GM15510 (cell line): Measurements from ENCODE around the gene BMP10.

Experiments used
- POLR2A ChIP-seq: IDR thresholded peaks from 3 replicates; pipeline ENCODE4 v1.6.1; 2011; ENCODE audit warnings: borderline replicate concordance; ENCODE audit not compliant: insufficient read length; ENCODE audit errors: extremely low read depth

Gene BMP10

DNA sequence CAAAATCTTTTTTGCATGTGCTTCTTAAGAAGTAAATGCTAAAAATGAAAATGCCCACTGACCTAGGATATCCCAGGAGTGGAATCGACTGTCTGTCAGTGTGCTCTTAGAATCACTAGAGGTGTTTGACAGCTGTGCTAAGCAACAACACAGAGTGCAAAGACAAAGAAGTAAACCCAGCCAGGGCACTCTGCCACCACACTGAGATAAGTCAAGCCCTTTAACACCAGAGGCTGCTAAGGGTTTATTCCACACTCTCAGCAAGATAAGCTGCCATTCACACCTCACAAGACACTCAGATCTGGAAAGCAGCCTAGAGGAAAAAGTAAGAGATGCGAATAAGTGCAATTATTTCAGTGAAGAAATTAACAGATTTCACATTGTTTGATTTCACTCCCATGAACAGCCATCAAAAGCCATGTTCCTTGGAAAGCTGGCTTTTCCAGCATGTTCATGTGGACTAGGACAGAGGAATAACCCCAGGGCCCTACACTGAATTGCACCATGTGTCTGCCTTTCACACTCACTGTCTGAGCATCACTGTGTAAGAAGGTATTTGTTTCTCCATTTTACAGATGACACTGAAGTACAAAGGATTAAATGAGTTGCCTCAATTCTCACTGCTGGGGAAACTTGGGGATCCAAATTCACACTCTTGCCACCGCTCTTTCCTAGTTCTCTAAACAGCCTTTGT lies 6.0 kb upstream of the BMP10 start:
- TF ChIP-seq POLR2A: no peak

DNA sequence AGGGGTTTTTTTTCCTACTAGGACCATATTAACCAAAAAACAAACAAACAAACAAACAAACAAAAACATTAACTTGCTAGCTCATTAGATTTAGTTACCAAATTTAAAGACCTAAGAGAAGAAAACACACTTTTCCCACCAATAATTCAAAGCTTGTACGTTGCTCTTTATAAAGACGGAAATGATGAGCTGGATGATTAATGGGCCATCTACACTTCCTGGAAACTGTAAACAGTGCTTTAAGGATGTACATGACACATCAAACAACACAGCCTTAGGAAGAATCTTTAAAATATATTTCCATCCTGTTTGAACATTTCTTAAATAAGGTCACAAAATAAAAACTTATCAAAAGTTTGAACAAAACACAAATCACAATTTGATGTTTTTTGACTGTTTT lies 982 bp downstream of the BMP10 start:
- no peak for TF ChIP-seq POLR2A

DNA sequence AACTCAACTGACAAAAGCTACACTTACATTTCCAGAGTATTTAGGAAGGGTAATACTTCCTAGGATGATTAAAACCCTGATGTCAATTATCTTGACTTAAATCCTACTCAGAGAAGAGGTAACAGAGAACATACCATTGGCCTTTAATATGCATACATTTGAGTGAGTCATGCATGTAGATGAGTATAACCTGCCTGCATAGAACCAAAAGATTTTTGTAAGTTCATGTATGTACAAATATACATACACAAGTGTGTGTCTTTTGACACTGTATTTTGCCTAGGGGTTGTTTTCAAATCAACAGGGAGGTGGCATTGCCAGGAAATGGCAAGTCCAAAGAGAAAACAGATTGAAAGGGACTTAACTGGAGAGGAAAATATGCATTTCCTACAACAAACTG lies 6.1 kb downstream of the BMP10 start:
- no peak for TF ChIP-seq POLR2A

DNA sequence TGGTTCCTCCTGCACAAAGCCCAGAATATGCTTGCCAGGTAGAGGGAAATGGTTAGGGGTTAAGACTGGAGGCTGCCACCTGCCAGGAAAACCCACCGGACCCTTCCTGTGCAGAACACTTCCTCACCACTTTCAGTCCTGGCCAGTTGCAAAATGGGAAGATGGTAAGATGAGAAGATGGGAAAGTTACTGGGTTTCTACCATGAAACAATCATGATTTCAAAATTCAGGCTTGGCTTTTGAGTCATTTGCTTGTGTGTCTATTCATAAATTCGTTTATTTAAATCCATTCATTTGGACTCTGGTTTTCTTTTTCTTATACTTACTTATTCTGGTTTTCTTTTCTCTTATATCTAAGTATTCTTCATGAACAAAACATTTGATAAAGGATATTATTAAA lies 7.2 kb downstream of the BMP10 start:
- TF ChIP-seq POLR2A: no peak

DNA sequence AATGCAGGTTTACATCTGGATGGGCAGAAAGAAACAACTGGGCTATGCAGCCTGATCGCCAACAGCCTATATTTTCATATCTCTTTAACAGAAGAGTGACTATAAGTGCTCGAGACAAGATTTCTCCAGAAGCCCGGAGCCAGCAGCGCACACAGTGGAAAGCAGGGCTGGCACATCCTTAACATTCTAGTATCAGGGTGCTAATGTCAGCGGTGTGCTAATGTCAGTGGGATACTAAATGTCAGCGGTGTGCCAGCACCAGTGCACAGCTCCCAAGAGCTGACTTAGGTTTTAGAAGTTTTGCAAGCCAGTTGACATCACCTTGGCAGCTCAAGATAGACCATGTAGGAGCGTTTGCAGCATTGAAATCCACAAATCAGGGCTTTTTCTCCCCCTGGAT lies 8.3 kb downstream of the BMP10 start:
- no peak for TF ChIP-seq POLR2A

DNA sequence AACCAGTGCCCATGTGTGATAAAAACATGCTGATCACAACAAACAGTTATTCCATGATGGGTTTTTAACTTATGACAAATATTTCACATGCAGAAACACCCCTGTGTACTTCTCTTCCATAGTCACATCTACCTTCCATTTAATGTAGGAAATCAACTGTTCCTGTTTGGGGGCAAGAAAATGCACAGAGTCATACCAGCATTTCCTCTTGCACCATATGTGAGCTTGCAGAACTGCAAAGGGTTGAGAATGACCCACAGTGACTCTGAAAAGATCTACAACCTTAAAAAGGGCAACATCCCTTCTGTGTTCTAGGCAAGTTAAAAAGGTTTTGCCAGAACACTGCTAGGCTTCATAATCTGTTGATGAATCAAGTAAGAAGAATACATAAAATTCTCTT lies 9.9 kb downstream of the BMP10 start:
- TF ChIP-seq POLR2A: no peak

DNA sequence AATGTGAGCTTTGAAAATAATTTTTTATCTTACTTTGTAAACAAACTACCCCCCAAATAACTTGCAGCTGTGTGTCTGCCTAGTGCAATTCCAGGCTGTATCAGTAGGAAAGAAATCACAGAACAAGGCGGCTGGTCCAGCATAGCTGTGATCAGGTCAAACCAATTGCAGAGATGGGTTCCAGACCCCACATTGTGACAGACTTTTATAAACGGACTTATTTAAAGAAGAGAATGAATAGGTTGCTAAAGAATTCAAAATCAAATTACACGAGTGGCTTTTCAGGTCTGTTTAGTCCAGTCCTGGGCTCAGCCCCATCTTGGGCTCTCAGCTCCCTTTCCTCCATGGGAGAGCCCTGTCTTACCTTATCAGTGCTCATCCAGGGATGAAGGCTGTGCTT lies 11.1 kb downstream of the BMP10 start:
- TF ChIP-seq POLR2A: no peak

DNA sequence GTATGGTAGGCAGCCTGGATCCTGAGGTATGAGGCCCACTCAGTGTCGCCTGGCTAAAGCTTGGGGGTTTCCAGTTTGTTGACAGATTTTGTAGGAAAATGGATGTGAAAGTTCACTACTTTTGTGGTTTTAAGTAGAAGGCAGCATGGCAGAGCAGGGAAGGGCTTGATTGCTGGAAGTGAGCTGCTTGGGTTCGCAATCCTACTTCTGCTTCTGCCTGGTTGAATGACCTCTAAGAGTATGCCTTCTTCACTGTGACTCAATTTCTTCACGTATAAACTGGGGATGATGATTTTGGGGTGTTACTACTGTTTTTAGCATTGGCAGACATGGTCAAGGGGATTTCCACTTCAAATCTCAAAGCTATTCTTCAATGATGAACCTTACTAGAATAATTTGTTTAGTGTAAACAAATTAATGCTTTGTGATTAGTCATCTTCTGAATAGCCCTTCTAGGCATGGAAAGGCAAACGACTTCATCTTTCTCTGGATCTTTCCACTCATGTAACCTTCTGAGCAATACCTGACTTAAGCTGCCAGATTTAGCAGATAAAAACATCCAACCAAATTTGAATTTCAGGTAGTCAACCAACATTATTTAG lies 13.2 kb downstream of the BMP10 start:
- no peak for TF ChIP-seq POLR2A

DNA sequence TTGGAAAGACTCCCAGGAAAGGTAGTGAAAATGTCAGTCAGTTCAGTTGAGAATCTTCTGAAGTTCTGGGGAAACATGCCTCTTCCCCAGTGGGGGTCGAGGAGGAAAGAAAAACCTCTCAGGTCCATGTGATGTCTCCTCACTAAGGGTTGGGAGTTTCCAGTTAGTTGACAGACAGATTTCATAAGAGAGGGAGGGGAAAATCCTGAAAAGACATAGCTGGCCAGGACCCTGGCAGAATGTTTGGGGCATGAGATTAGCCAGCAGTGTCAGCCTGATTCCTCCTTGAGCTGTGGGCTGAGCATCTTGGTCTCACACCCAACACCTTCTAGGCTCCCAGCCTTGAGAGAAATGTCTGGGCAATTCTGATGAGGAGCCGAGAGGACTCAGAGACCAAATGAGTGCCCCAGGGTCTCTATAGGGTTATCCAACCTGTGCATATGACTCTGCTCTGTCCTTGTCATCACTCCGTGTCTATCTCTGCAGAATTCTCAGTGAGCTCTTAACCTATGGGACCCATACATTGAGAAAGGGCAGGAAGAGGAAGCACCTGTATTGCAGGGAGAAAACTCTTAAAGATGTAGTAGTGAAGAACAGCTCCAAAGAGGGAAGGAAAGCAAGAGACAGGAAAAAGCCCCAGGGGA lies 13.9 kb downstream of the BMP10 start:
- no peak for TF ChIP-seq POLR2A

DNA sequence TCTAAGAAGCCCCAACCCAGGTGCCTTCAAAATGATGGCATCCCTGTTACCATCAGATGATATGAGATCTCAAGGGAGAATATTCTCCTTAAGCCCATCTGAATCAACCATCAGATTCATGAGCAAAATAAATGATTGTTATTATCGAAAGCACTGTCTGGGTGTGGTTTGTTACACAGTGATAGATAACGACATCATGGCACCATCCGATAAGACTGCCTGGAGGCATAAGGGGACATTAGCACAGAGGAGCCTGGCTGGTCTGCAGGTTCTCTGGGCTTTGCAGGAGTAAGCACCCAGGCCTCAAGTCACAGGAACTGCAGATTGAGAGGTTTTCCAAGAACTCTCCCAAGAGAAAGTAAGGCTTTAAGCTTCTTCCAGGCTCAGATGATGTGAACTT lies 15.6 kb downstream of the BMP10 start:
- no peak for TF ChIP-seq POLR2A

DNA sequence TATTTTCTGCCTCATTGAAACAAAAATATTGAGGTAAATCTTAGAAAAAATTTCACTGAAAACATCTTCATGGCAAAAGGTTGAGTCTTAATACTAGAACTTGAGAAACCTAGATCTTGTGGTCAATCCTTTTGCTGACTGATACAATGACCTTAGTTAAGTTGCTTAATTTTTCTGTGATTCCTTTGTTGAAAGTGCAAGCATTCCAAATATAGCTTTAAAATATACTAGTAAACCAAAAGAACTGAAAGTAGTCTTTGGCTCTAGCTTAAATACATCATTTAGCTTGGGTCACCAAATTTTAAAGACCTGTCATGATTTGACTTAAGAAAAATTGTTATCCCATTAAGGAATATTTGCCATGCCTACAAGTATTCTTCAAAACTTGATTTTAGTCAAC lies 16.7 kb downstream of the BMP10 start:
- no peak for TF ChIP-seq POLR2A

DNA sequence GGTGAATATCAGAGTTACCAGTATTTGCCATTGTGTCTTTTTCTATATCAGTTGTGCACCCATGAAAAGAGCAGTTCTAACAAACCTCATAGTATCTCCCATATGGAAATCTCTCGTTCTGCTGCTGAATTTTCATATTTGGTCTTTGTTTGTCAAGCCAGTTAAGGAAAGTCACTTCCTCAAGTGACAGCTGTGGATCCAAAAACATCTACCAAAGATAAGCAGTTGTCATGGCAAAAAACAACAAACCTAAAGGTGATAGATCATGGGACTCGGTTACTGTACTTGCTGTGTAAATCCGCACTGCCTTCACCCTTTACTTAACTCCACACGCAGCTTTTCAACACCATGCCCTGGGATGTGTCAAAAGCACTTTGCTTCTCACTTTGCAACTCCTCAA lies 17.3 kb downstream of the BMP10 start:
- TF ChIP-seq POLR2A: no peak

DNA sequence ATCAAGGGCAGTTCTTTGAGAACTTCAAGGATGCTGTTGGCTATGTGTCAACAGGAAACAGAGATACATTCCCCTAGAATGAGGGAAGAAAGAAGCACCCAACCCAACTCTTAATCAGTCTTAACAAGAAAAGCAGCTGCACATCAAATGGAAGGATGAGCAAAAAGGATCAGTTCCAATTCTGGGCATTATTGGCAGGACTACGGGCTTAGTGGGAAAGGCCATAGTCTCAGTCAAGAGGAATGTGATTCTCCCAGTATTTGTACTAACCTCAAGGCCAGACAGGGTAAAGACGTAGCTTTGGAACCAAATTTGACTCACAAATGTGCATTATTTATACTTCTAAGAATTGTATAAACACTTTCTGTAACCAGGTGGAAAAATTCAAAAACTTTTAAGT lies 18.2 kb downstream of the BMP10 start:
- no peak for TF ChIP-seq POLR2A

DNA sequence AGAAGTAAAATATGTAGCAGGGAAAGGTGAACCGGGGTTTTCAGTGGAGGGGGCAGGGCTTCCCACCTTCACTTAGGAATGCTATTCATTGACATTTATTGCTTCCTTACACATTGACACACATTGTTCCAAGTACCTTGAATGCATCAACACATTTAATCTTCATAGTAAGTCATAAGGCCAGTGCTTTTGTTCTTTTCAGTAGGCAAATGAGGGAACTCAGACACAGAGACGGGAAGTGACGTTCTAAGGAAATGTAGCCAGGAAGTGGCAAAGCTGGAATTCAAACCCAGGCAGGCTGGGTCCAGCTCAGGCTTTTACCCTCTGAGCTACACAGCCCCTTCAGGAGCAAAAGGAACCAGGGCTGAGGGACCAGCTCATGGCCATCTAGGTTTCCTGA lies 20.7 kb downstream of the BMP10 start:
- no peak for TF ChIP-seq POLR2A

DNA sequence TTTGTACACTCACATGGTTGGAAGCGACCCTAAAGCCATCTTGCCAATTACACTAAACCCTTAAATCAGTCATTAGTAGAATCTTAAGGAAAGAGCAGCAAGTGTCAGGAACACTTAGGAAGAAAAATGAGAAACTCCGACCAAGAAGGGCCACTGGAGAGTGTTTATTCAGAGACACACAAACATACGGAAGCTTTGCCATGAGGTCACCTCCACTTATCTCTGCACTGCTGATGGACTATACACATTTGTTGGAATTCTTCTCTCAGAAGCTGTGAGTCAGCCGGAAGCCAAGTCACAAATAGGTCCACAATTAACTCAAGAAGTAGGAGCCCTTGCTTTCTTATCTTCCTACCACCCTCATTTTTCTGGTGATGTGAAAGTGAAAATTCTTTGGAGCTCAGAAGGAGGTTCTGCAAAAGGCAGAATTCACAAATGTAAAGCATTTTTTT lies 21.6 kb downstream of the BMP10 start:
- no peak for TF ChIP-seq POLR2A

DNA sequence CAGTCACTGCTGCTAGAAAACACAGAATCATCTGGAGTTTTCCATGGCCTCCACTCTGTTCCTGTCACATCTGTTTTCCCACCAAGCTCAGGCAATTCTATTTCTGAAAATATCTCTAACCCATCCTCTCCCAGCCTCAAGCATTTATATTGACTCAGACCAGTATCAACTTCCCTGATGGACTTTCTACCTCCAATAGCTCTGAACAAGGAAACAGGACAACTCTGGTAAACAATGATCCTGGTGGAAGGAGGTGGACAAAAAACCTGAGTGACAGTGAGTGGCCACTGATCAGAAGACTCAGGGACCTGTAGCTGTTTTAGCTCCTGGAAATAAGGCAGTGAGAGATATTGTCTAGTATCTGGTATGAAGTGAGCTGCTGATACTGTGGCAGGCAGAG lies 23.4 kb downstream of the BMP10 start:
- no peak for TF ChIP-seq POLR2A
